ENCODE results near the gene DLGAP3.

DLGAP3 gene

DNA sequence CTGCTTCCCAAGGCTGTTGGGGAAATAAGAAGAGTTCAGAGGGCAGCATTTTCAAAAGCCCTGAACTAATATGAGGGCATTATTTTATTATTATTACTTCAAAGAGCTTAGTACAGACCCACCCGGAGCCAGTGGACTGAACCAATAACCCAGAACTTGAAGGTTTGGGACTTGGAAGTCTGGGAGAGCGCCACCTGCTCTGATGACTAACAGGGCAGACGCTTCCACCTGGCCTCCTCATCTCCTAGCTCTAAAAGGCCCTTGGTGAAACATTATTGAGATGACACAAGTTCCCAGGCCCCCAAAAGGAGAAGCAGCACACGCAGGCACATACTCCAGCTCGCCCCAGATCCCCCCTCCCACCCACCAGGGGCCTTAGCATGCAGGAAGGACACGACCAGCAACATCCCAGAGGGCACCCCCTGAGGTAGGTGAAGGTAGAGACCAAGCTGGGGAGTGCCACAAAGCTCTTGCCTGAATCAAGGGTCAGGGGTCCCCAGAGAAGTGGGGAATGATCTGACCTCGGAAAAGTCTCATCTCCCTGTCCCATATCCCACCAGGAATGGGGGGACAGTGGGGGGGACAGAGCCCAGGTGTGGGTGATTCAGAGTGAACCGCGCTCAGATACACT is 1.3 kb downstream of the DLGAP3 start:
- no peak for DNase-seq (ENCODE audit: low read depth)

DNA sequence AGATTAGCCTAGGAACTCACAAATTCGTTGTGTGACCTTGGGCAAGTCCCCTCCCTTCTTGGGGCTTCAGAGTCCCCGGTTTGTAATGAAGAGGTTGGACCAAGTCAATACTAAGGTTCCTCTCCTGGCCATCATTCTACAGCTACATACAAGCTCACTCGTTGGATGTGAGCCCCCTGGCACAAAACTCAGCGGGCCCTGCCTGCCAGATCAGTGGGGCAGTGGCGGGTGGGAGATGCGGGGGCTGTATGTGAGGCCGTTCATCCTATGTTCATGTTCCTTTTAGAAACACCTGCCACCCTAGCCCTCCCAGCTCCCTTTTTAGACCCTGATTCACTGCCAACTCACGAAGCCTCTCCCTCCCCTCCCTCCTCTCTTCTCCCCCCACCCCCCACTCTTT is 2.1 kb downstream of the DLGAP3 start:
- DNase-seq (ENCODE audit: low read depth), result no peak

DNA sequence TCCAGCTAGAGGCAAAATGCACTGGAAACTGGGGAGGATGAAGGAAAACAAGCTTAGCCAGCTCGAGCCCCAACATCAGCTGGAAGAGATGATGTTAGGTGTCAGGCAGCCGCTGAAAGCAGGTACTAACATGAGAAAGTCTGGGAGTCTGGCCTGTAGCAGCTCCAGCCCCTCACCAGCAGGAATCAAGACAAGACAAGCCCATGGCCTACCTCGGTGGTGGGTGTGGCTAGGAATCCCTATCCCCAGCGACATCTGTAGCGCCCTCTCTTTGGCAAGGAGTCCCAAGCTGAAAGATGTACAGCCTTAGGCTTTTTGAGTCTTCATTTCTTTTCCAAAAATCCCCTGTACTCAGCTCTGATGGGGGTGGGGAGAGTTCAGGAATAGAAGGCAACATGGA is 2.6 kb downstream of the DLGAP3 start:
- DNase-seq (ENCODE audit: low read depth), result no peak

DNA sequence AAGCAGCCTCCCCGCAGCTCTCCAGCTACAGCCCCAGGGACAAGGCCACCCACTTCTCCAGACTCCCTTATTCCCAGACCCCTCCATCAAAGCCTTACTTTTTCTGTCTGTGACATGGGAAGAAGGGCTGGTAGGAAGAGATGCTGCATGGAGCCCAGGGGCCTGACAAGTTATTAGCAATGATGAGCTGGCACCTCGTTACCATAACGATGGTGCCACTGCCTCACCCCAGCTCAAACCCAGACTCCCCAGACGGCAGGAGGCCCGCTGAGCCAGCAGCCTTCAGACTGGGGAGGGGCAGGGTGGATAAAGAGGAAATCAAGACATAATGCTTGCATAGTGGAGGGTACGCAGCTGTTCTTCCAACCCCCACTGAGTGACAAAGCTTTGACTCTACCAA is 3.3 kb downstream of the DLGAP3 start:
- no peak for DNase-seq (ENCODE audit: low read depth)

DNA sequence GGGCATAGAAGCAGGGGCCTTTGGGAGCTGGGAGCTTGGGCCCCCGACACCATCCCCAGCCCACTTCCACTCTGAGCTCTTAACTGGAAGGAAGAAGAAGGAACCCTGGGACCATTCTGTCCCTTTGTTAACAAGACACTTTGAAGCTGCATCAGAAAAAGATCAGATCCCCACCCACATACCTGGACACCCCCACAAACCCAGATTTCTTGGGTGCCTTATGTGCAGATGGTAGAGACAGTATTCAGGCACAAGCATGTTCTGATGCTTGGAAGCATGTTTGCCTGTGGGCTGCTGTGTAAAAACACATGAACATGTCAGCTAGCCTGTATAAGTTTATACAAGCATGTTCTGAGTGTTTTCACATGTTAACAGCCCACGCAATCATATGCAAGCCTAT is 3.7 kb downstream of the DLGAP3 start:
- DNase-seq (ENCODE audit: low read depth), result no peak

DNA sequence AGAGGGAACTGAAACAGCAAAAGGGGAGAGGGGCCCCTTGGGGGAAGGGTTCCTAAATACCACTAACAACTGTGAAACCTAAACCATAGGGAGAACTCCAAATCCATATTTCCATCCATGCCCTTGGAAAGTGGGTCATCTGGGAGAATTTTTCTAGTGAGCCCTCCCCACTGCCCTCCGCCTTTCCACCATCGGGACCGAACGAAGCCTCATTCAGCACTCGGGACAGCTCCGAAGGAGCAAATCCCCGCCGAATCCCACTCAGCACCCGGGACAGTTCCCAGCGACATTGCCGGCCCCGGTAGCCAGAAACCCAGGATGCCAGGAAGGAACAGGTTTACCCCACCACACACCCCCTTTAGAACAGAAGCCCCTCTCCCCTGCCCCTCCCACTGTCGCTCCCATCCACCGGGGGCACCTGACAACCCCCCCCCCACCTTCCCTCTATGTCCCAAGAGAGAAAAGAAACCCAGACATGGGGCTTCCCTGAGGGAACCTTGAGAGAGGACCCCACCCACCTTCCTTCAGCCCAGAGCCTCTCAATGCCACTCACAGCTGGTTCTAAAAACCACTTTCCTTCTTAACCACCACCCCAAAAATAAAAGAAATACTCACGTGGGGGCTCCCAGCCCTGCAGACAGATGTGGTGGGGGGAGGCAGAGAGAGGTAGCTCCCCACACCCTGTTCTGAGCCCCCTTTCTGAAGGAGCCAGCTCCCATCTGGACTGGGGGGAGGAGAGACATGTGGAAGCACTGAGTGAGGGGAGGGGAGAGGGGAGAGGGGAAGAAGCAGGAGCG is 4.5 kb downstream of the DLGAP3 start:
- DNase-seq (ENCODE audit: low read depth), result no peak

DNA sequence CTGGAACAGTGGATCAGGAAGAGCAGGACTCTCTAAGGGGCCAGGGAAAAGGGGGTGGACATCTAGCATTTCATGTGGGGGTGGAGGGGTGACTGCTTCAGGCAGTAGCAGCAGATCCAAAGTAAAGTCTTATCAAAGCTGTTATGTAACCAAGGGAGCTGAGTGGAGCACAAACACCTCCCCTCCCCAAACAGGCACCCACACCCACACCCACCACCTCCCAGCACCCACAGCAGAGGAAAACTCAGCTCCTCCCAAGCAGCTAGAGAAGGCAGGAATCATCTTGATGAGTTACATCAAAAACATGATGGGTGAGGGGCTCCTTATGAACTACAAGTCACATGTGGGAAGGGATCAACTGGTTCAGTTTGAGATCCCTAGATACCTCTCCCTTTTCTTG is 6.0 kb downstream of the DLGAP3 start:
- DNase-seq (ENCODE audit: low read depth), result no peak

GRCh38 chr1:34918977-34919561 is 10.4 kb downstream of the DLGAP3 start:
- no peak for DNase-seq (ENCODE audit: low read depth)

- no peak for DNase-seq (ENCODE audit: low read depth)
These were observed 11.0 kb downstream of the DLGAP3 start for GRCh38 chr1:34918386-34918976.

DNA sequence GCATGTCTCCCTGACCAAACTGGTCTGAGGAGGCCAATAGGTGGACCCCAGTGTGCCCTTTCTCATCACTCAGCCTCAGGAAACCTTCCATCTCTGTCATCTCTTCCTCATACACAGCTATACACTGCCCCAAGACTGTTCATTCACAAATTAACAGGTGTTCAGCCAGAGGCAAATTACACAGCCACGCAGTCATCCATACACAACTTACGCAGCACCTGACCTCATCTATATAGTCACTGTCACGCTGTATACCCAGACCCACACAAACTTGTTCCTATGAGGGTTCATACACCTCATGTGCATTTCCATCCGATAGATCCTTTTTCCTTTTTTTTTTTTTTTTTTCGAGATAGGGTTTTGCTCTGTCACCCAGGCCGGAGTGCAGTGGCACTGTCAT is 12.4 kb downstream of the DLGAP3 start:
- no peak for DNase-seq (ENCODE audit: low read depth)

- DNase-seq (ENCODE audit: low read depth), result no peak
These were observed 13.3 kb downstream of the DLGAP3 start for GRCh38 chr1:34916104-34916503.

DNA sequence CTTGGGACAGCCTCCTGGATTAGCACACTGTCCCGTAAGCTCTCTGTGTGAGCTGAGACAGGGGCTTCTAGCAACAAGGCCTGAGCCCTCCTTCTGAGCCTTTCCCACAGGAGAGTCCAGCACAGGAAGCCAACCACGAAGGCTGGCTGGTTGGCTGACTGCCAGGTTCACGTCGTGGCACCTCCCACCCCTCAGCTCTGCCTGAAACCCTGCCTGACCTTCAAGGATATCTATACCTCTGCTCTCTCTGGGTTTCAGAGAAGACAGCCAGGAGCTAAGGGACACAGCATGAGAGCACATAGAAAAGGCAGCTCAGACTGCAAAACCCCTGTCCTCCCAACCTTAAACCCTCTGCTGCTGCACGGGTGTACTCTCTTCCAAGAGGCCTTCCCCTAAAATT is 13.9 kb downstream of the DLGAP3 start:
- no peak for DNase-seq (ENCODE audit: low read depth)

- no peak for DNase-seq (ENCODE audit: low read depth)
These were observed 14.5 kb downstream of the DLGAP3 start for GRCh38 chr1:34914958-34915357.

- no peak for DNase-seq (ENCODE audit: low read depth)
These were observed 18.0 kb downstream of the DLGAP3 start for GRCh38 chr1:34911465-34911864.

DNA sequence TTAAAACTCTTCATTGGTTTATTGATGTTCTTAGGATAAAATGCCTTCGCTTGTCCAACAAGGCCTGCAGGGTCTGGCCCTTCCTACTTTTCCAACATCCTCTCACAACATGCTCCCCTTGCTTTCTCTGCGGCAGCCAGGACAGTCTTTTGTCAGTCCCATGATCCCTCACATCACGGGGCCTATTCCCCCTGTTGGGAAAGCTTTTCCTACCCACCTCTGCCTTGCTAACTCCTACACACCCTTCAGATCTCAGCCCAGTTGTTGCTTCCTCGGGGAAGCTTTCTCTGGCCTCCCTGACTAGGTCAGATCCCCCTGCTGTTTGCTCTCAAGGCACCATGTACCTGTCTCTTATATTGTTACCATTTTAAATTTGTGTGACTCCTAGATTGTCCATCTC is 19.0 kb downstream of the DLGAP3 start:
- DNase-seq (ENCODE audit: low read depth), result no peak

DNA sequence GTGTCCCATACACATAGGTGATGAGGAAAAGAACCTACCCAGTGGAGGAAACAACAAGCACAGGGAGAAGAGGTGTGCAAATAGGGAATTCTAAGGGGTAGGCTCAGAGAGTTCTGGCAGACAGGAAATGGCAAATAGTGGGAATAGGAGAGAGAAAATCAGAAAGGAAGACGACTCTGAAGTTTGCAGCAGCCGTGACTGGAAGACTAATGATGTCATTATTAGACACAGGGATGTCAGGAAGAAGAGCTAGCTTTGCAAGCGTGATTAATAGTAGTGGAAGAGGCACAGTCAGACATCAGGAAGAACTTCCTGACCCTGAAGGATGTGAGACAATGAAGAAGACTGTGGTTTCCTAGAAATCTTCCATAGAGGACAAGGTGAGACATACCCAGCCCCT is 21.1 kb downstream of the DLGAP3 start:
- no peak for DNase-seq (ENCODE audit: low read depth)

DNA sequence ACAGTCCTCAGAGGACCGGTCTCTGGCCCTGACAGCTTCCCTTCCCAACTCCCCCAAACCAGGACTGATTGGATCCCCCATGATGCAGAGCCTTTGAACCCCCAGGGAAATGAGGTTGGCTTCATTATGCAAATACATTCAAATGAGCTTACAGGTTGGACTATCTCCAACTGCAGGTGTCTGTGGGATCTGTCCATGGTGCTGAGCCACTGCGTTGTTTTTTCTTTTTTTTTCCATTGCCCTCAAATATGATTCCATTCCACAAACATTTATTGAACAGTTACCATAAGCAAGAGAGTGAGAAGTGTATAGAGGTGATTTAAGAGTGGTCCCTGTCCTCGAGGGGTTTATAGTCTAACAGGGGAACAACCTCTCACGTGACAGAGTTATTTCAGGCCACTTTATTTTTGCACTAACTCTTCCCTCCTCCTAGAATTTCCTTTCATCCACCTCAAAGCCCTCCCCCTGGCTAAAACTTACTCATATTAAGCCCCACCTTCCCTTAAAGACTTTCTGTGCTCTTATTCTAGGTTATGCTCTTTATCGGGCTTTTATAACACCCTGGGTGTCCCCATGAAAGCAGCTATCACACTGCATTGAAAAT is 21.9 kb downstream of the DLGAP3 start:
- DNase-seq (ENCODE audit: low read depth), result no peak

GRCh38 chr1:34906756-34907155 is 22.7 kb downstream of the DLGAP3 start:
- no peak for DNase-seq (ENCODE audit: low read depth)

GRCh38 chr1:34906222-34906621 is 23.2 kb downstream of the DLGAP3 start:
- DNase-seq (ENCODE audit: low read depth), result no peak

DNA sequence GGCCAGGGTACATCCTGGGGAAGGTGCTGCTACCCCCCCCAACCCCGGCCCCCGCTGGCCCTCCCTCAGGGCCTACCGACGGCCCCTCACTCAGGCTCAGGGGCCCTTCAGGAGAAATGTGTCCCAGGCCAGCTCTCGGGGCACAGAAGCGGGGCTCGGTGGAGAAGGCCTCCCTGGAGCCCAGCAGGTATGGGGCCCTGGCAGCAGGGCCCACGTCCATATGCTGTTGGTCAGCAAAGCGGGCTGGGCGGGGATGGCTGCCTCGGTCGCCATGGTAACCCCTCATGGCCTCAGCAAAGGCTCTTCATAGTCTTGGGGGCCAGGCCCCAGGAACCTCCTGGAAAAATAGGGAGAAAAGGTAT is 24.4 kb downstream of the DLGAP3 start:
- DNase-seq (ENCODE audit: low read depth), result no peak

DNA sequence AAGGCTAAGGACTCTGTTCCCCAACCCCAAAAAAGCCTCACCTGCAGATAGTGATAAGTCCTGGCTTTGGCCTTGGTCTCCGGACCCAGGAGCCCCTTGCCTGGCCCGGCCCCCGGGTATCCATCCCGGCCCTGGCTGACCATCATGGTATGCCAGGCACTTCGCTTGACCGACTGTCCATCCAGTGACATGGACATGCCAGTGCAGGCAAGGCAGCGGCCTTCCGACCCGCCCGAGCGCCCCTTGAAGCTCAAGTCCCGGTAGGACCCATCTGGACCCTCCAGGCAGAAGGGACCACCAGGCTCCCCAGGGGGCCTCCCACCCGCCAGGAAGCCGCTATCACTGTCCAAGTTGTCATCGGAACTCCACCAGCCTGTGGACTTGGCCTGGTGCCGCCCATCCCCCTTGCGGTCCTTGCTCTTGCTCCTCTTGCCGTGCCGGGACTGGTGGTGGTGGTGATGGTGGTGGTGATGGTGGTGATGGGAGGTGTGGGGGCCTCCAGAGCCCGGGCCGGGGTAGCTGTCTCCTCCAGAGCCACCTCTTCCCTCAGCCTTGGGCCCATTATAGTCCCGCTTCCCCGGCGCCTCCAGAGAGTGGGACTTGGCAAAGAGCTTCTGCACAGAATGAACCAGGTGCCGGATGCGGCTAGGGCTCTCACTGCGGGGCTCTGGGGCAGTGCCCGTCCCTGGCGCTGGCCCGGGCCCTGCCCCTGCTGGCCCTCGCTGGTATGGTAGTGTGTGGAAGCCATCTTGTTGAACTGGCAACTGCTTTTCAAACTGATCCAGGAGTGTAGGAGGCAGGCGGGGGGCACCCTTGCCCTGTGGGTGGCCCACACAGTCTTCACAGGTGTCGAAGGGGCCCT is 25.0 kb downstream of the DLGAP3 start:
- no peak for DNase-seq (ENCODE audit: low read depth)

GRCh38 chr1:34901919-34902318 is 27.5 kb downstream of the DLGAP3 start:
- DNase-seq (ENCODE audit: low read depth), result no peak
